ENCODE results near the gene SRGAP2. TPM values are rescaled to one million over a fixed set of nuclear protein-coding genes. Genes with fewer than 3 reads are reported as not detected.
"Not testable (repeated sequence)": the region's sequence is repeated elsewhere in the genome, so short reads cannot be mapped to it uniquely, and the experiment has no call there.

The SRGAP2 gene
- total and polyA plus RNA-seq, 2 experiments from 2014 or later, result 42.3 to 55.3 TPM

DNA sequence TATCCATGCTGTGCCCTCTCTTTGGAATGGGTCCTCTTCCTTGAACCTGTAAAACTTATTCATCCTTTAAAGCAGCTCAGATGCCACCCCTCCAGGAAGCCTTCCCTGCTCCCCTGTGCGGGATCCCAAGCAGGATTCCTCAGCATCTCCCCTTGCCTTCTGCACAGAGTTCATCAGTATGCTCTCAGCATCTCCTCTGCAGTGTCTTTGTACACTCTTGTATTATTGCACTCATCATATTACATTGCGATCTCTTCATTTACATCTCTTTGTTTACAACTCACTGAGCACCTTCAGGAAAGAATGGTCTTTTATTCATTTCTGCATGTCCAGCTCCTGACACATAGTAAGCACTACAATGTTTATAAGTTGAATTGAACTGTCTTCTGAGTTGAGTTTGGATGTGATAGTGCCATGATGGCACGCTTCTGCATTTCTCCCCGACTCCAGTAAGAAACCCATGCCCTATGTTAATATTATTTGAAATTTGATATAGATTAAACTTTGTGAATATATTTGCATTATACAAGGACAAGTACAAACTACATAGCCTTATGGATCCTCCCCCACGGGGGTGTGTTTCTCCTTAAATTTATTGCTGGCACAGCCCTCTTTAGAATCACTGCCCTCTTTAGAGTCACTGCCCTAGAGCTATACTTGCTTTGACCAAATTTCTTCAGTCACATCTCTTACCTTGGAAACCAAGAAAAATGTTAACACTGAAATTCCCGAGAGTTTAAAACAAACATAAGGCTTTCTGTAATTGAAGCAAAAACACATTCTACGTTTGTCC lies 12.5 kb downstream of the SRGAP2 start:
- H3F3A ChIP-seq (ENCODE audit: insufficient read depth), result not testable (repeated sequence)
- 96 to 100% methylated on average over 4 to 5 of the region's 7 CpGs for WGBS, 2 experiments (ENCODE audit: low coverage in 1 of 2, low lambda C conversion rate in 2 of 2, missing lambda C conversion rate in 2 of 2)

DNA sequence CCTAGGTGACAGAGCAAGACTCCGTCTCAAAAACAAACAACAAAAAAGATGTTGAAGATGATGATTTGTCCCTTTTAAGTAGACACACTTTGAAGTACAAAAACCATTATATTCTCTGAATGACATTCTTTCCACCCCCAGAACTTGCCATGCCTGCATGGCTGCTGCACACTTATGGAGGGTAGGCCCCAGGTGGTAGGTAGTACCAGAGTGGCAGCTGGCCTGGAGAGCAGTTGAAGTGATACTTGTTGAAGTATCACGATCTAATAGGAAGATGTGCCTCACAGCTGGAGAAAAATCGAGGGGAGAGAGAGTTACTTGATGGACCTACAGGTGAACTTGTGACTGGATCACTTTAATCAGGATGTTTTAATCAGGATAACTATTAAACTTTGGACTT lies 14.9 kb downstream of the SRGAP2 start:
- H3K9ac ChIP-seq; H3K9me3 ChIP-seq (ENCODE audit: low read depth); H3K9me2 ChIP-seq (ENCODE audit: insufficient read depth); in situ Hi-C loops (cut with MboI); H3K27ac ChIP-seq; H2AFZ ChIP-seq; H4K20me1 ChIP-seq (ENCODE audit: insufficient read depth); H3K27me3 ChIP-seq (replicated peaks; ENCODE audit: insufficient read depth); DNase-seq; H3K36me3 ChIP-seq (ENCODE audit: low read depth); H3K4me2 ChIP-seq (ENCODE audit: unreplicated experiment); H3K4me3 ChIP-seq; H3F3A ChIP-seq (ENCODE audit: insufficient read depth); H3K4me1 ChIP-seq (ENCODE audit: insufficient read depth): not testable (repeated sequence)
- peaks cover 17% of the 10 kb centered on the region for H3K79me2 ChIP-seq (ENCODE audit: insufficient read depth)
- 100% methylated on average over 2 of the region's 3 CpGs for WGBS, 2 experiments (ENCODE audit: low coverage in 1 of 2, low lambda C conversion rate in 2 of 2, missing lambda C conversion rate in 2 of 2)

More for the DNA sequence above, 12.5 kb downstream of the SRGAP2 start:
- H3K9ac ChIP-seq; H3K4me2 ChIP-seq (ENCODE audit: unreplicated experiment); H3K9me2 ChIP-seq (ENCODE audit: insufficient read depth); H3K27ac ChIP-seq; H4K20me1 ChIP-seq (ENCODE audit: insufficient read depth); H3K4me1 ChIP-seq (ENCODE audit: insufficient read depth); H2AFZ ChIP-seq; DNase-seq; H3K36me3 ChIP-seq (ENCODE audit: low read depth); in situ Hi-C loops (cut with MboI); H3K9me3 ChIP-seq (ENCODE audit: low read depth); H3K4me3 ChIP-seq; H3K27me3 ChIP-seq (replicated peaks; ENCODE audit: insufficient read depth): not testable (repeated sequence)
- H3K79me2 ChIP-seq (ENCODE audit: insufficient read depth), result peaks cover 16% of the 10 kb centered on the region

DNA sequence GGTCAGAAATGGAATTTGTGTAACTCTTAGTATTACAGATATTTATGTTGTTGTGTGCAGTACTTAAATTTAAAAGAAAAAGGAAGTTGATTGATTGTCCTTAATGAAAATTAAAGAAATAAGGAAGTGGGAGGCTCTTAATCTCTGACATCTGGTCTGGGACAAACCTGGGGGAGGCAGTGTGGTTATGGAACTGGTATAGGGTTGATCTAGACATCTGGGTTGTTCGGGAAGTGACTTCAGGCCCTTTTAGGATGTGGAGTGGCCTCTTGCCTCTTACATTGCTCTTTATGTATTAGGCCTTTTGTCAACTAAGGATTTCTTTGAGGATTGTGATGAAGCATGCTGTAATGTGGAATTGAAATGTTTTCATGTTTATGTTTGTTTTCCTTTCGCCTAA lies 15.4 kb downstream of the SRGAP2 start:
- H3K4me1 ChIP-seq (ENCODE audit: insufficient read depth); H2AFZ ChIP-seq; H3K27ac ChIP-seq; H3F3A ChIP-seq (ENCODE audit: insufficient read depth); in situ Hi-C loops (cut with MboI); H3K4me3 ChIP-seq; H3K4me2 ChIP-seq (ENCODE audit: unreplicated experiment); H3K9ac ChIP-seq; H3K9me3 ChIP-seq (ENCODE audit: low read depth); H4K20me1 ChIP-seq (ENCODE audit: insufficient read depth); H3K36me3 ChIP-seq (ENCODE audit: low read depth); DNase-seq; H3K9me2 ChIP-seq (ENCODE audit: insufficient read depth); H3K27me3 ChIP-seq (replicated peaks; ENCODE audit: insufficient read depth): not testable (repeated sequence)
- no CpG with 5 or more reads among the region's 2 CpGs for WGBS, 2 experiments (ENCODE audit: low coverage in 1 of 2, low lambda C conversion rate in 2 of 2, missing lambda C conversion rate in 2 of 2)
- peaks cover 14% of the 10 kb centered on the region for H3K79me2 ChIP-seq (ENCODE audit: insufficient read depth)

DNA sequence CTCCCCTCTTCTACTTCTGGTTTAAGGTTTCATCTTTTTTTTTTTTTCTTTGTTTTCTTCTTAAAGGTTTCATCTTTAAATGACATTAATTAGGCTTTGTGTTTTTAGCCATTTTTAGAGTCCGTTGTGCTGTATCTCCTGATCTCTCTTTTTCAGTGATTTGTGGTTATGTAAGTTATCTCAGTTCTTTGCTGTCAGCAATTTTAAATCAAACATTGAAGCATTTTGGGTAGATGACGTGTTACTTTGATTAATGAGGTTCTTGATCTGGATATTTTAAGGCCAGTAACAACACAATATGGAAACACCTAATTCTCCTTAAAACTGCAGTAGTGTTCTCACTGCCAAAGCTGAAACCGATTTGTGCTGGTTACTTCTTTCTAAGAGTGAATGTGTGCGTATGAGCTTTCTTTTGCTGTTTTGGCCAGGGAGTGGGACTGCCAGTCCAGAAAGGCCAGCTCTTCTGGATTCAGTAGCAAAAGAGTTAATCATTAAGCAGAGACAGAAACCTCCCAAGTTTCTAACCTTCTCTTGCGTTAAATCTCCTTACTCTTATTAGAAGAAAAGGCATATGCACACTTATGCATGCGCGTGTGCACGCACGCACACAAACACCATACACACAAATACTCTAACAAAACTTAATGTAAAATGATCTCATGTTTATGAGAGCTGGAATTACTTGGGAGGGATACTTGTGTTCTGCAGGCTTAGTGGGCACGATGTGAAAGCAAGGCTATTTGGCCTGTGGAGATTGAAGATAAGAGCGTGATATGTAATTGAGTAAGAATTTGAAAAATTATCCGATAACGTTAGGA lies 16.4 kb downstream of the SRGAP2 start:
- H2AFZ ChIP-seq; H3K9me3 ChIP-seq (ENCODE audit: low read depth); H3K4me3 ChIP-seq; H3K9me2 ChIP-seq (ENCODE audit: insufficient read depth); H3K4me1 ChIP-seq (ENCODE audit: insufficient read depth); H3K4me2 ChIP-seq (ENCODE audit: unreplicated experiment); H3F3A ChIP-seq (ENCODE audit: insufficient read depth); H4K20me1 ChIP-seq (ENCODE audit: insufficient read depth); H3K27me3 ChIP-seq (replicated peaks; ENCODE audit: insufficient read depth); DNase-seq; H3K9ac ChIP-seq; H3K36me3 ChIP-seq (ENCODE audit: low read depth); H3K27ac ChIP-seq; in situ Hi-C loops (cut with MboI): not testable (repeated sequence)
- 46 to 55% methylated on average over 5 to 7 of the region's 13 CpGs for WGBS, 2 experiments (ENCODE audit: low coverage in 1 of 2, low lambda C conversion rate in 2 of 2, missing lambda C conversion rate in 2 of 2)
- H3K79me2 ChIP-seq (ENCODE audit: insufficient read depth), result peaks cover 17% of the 10 kb centered on the region

DNA sequence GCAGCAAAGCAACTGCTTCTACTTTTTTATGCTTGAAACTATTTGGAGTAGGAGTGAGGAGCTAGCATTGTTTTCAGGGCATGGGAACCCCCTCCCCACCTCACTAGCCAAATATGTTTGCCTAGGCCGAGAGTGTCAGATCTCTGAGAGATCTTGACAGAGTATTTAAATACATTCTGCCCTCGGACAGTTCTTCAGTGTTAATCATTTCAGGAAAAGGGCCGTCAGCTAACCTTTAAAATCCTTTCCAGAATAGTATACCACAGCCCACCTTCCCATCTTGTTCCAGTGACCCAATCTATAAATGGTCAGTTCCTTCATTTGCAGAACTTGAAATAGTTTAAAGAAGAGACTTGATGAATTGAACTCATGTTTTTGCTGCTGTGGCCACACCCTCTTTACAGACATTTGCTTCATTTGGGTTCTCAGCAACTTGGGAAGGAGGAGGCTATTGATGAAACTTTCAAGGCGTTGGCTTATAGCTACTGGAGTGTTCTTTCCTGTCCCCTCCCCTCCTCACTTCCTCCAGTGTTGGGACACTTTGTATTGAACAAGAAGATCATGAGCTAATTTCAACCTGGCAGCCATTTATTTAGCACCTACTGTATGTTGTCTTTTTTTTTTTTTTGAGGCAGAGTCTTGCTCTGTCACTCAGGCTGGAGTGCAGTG lies 17.1 kb downstream of the SRGAP2 start:
- H3K4me1 ChIP-seq (ENCODE audit: insufficient read depth); H3K36me3 ChIP-seq (ENCODE audit: low read depth); H3K9ac ChIP-seq; H3F3A ChIP-seq (ENCODE audit: insufficient read depth); in situ Hi-C loops (cut with MboI); H4K20me1 ChIP-seq (ENCODE audit: insufficient read depth); H3K27ac ChIP-seq; H3K9me3 ChIP-seq (ENCODE audit: low read depth); H3K27me3 ChIP-seq (replicated peaks; ENCODE audit: insufficient read depth); H3K9me2 ChIP-seq (ENCODE audit: insufficient read depth); H2AFZ ChIP-seq; H3K4me3 ChIP-seq; H3K4me2 ChIP-seq (ENCODE audit: unreplicated experiment): not testable (repeated sequence)
- WGBS, 2 experiments (ENCODE audit: low coverage in 1 of 2, low lambda C conversion rate in 2 of 2, missing lambda C conversion rate in 2 of 2), result 61 to 64% methylated on average over 4 of the region's 4 CpGs
- DNase-seq, result peak; percentile 1
- H3K79me2 ChIP-seq (ENCODE audit: insufficient read depth), result peaks cover 17% of the 10 kb centered on the region

DNA sequence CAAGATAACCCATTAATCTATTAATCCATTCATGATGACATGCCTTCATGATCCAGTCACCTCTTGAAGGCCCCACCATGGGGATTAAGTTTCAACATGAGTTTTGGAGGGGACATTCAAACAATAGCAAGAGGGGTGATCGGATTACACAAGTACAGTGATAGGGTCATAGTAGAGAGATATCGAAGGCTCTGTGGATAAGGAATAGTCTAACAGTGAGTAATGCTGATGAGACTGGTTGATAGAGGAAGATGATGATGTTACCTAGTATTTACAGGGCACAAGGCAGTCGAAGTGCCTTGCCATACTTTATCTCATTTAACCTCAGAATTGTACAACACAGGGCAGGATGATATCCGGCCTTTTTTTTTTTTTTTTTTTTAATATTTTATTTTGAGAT lies 18.2 kb downstream of the SRGAP2 start:
- H3F3A ChIP-seq (ENCODE audit: insufficient read depth), result not testable (repeated sequence)

DNA sequence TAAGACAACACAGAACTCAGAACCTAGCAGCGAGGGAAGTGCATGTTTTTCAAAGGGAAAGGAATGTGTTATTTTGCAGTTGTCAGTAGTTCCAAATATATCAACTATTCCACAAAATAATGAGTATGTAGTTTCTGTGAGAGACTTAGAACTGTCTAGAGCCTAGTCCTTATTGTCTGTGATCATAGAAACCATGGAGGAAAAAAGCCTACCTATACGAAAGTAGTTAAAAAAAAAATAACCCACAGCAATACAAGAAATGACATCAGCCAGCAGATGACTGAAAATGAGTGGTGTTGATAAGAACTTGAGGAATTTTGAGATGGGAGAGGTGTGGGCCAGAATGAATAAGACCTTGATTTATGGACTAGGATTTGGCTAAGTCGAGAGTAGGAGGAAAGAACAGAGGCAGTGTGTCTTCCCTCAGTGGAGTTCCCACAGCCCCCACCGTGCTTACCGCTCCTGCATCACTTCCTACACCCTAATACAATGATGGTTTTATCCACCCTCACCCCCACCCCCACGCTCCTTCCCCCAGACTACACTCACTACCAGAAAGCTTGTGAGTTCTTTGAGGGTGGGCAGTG lies 20.9 kb downstream of the SRGAP2 start:
- H3K9me2 ChIP-seq (ENCODE audit: insufficient read depth); in situ Hi-C loops (cut with MboI); H2AFZ ChIP-seq; H3K4me3 ChIP-seq; H3F3A ChIP-seq (ENCODE audit: insufficient read depth); H3K9ac ChIP-seq; H4K20me1 ChIP-seq (ENCODE audit: insufficient read depth); H3K36me3 ChIP-seq (ENCODE audit: low read depth); H3K27ac ChIP-seq; H3K27me3 ChIP-seq (replicated peaks; ENCODE audit: insufficient read depth); H3K9me3 ChIP-seq (ENCODE audit: low read depth); DNase-seq; H3K4me2 ChIP-seq (ENCODE audit: unreplicated experiment): not testable (repeated sequence)
- Histone ChIP-seq H3K79me2 (ENCODE audit: insufficient read depth) (peaks cover 19% of the 10 kb centered on the region), H3K4me1 (ENCODE audit: insufficient read depth) (peaks cover 14% of the 10 kb centered on the region)
- WGBS, 2 experiments (ENCODE audit: low coverage in 1 of 2, low lambda C conversion rate in 2 of 2, missing lambda C conversion rate in 2 of 2), result 76 to 80% methylated on average over 2 of the region's 6 CpGs

More for the DNA sequence above, 18.2 kb downstream of the SRGAP2 start:
- WGBS, 2 experiments (ENCODE audit: low coverage in 1 of 2, low lambda C conversion rate in 2 of 2, missing lambda C conversion rate in 2 of 2), result no CpG with 5 or more reads among the region's 4 CpGs
- H3K9me3 ChIP-seq (ENCODE audit: low read depth); H3K27ac ChIP-seq; H3K9ac ChIP-seq; H3K4me2 ChIP-seq (ENCODE audit: unreplicated experiment); DNase-seq; H3K4me1 ChIP-seq (ENCODE audit: insufficient read depth); H3K9me2 ChIP-seq (ENCODE audit: insufficient read depth); H3K36me3 ChIP-seq (ENCODE audit: low read depth); H2AFZ ChIP-seq; in situ Hi-C loops (cut with MboI); H4K20me1 ChIP-seq (ENCODE audit: insufficient read depth); H3K27me3 ChIP-seq (replicated peaks; ENCODE audit: insufficient read depth); H3K4me3 ChIP-seq: not testable (repeated sequence)
- peaks cover 14% of the 10 kb centered on the region for H3K79me2 ChIP-seq (ENCODE audit: insufficient read depth)

All from GM23248 (cell line).